Measurements from ENCODE around the gene MAPK11.

The MAPK11 gene

DNA sequence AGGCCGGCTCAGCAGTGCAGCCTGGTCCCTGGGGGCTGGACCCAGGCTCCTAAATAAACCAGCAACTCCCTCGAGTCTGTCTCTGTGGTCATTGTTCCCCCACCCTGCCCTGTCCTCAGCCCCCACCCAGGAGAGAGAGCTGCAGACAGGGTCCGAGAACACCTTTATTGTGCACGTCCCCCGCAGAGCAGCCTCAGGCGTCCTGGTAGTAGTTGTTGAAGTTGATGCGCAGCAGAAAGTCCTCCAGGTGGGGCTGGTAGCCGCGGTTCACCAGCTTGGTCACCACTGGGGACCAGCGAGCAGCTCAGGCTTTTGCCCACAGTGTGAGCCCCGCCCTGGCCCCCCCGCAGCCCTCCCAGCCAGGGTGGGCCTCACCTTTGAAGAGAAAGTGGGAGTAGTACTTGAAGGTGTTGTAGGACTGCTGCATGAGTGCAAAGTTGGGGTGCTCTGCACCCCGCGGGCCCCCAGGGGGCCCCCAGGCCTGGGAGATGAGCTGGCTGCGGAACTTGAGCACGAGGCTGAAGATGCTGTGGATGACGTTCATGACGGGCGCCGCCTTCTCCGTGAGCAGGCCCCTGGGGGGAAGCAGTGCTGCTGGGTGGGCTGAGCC is 52.5 kb downstream of the MAPK11 start:
- intact Hi-C loops (cut with DNase I), result no loop called here

DNA sequence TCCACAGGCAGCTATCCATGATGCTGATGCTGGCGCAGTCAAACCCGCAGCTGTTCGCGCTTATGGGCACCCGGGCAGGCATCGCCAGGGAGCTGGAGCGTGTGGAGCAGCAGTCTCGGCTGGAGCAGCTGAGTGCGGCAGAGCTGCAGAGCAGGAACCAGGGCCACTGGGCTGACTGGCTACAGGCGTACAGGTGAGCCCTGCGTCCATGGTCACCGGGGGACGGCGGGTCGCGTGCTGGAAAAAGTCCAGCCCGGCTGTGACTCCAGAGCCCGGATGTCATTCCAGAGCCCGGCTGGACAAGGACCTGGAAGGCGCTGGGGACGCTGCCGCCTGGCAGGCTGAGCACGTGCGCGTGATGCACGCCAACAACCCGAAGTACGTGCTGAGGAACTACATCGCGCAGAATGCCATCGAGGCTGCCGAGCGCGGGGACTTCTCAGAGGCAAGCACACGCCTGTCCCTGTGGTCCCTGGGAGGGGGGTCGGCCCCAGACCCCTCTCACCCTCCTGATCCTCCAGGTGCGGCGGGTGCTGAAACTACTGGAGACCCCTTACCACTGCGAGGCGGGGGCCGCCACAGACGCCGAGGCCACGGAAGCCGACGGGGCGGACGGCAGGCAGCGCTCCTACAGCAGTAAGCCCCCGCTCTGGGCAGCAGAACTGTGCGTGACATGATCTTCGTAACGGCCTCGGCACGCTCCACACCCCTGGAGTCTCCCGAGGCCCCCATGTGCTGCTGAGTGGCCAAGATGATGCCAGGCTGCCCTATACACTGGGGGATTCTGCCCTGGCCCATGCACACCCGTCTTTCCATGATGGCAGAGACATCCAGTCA is 53.3 kb downstream of the MAPK11 start:
- intact Hi-C loops (cut with DNase I), result no loop called here
- DNase-seq, result peak in 1 of 10 donors; percentile 86

More for the DNA sequence above, 52.5 kb downstream of the MAPK11 start:
- DNase-seq, result peak in 1 of 10 donors; percentile 79

DNA sequence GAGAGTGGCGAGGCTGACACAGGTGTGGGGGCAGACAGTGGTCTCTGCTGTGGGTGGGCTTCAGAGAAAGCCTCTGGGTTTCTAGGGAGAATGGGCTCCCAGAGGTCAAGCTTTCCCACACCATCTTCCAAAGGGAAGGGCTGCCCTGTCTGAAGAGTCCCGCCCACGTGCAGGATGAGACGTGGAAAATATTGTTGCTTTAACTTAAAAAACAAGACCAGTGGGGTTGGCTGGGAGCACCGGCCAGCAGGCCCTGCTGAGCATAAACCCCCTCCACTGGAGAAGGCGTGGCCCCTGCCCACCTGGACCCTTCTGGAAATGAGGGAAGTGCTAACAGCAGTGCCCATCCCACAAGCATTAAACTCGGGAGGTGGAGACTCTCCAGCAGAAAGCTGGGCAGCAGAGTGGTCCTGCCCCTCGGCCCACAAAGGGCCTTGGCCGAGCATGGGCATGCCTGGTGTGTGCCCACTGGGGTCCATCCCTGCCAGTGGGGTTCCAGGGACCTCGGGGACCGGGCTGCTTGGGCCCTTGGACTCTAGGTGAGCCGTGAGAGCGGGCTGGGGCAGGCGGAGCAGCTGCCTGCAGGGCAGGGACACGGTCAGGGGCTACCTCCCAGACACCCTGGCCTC is 54.0 kb downstream of the MAPK11 start:
- DNase-seq, result no peak
- intact Hi-C loops (cut with DNase I), result no loop called here

DNA sequence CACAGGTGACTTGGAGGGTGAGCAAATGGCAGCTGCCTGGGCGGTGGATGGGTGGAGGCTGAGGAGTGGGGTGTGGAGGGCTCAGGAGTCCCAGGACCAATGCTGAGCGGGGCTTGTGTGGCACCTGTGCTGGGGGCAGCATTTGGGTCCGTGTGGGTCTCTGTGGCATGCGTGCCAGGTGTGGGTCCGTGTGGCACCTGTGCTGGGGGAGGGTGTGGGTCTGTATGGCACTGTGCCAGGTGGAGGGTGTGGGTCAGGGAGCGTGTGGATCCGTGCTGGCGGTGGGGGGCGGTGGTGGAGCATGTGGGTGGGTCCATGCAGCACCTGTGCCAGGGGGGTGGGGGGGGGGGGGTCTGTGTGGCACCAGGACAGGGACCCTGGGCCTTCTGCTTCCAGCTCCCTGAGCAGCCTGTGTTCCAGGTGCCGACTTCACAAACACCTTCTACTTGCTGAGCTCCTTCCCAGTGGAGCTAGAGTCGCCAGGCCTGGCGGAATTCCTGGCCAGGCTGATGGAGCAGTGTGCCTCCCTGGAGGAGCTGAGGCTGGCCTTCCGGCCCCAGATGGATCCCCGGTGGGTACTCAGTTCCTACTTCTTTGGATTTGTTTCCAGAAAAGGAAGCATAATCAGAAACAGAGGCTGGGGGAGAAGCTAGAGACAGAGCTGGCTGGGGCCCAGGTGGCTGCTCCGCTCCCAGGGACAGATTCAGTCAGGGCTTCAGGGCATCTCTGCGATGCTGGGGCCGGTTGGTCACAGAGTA is 54.7 kb downstream of the MAPK11 start:
- intact Hi-C loops (cut with DNase I), result no loop called here
- DNase-seq, result peak in 1 of 10 donors; percentile 78
